Osteoblast (primary cell): ENCODE results near the gene WWP2. TPM values are rescaled to one million over a fixed set of nuclear protein-coding genes. Genes with fewer than 3 reads are reported as not detected.
A peak's percentile ranks its signal among the peaks of the same experiment; 100 is the strongest.

Source experiments
- DNase-seq: peaks from one replicate; pipeline ENCODE4 v3.0.0; 2011; ENCODE audit warnings: low spot score, mixed read lengths; ENCODE audit not compliant: insufficient read length; ENCODE audit errors: missing footprints
- H2AFZ ChIP-seq: 2 replicates; pipeline ENCODE4 v1.6.0; 2011; ENCODE audit warnings: mild to moderate bottlenecking, low read length
- H3K27ac ChIP-seq: 2 replicates; pipeline ENCODE4 v1.5.1; 2011; ENCODE audit warnings: mild to moderate bottlenecking, low read depth, low read length, moderate library complexity
- H3K27me3 ChIP-seq: 2 replicates; pipeline ENCODE4 v1.6.0; 2012; ENCODE audit warnings: mild to moderate bottlenecking, control low read depth, inconsistent platforms, low read length, moderate library complexity; ENCODE audit not compliant: insufficient read depth
- H3K36me3 ChIP-seq: 2 replicates; pipeline ENCODE4 v1.5.1; 2011; ENCODE audit warnings: mild to moderate bottlenecking, low read length, control low read depth, moderate library complexity; ENCODE audit not compliant: insufficient read depth
- H3K4me1 ChIP-seq: 2 replicates; pipeline ENCODE4 v1.5.1; 2011; ENCODE audit warnings: mild to moderate bottlenecking, low read length, control low read depth, moderate library complexity; ENCODE audit not compliant: insufficient read depth
- H3K4me2 ChIP-seq: 2 replicates; pipeline ENCODE4 v1.6.0; 2011; ENCODE audit warnings: mild to moderate bottlenecking, low read length; ENCODE audit not compliant: insufficient read depth
- H3K4me3 ChIP-seq: fragments of 200-600 bp; sonication (generic); 3 replicates; pipeline ENCODE4 v1.5.1; 2012; ENCODE audit warnings: mild to moderate bottlenecking, low read length, inconsistent platforms; ENCODE audit not compliant: insufficient read depth
- H3K79me2 ChIP-seq: 2 replicates; pipeline ENCODE4 v1.6.0; 2012; ENCODE audit warnings: mild to moderate bottlenecking, low read length, control low read depth, inconsistent platforms; ENCODE audit not compliant: insufficient read depth
- H3K9me3 ChIP-seq: 2 replicates; pipeline ENCODE4 v1.5.1; 2011; ENCODE audit warnings: low read depth, low read length, control low read depth
- H4K20me1 ChIP-seq: 2 replicates; pipeline ENCODE4 v1.6.0; 2012; ENCODE audit warnings: mild to moderate bottlenecking, low read length, control low read depth; ENCODE audit not compliant: insufficient read depth
- CTCF ChIP-seq: IDR thresholded peaks from 2 replicates; pipeline ENCODE4 v1.5.1; 2011; ENCODE audit warnings: mild to moderate bottlenecking, low read depth, low read length, moderate library complexity; ENCODE audit errors: extremely low read depth
- total RNA-seq: library from RNA; depleted of rRNA; stranded (reverse); fragments of >200 nt; gene quantifications from 2 replicates; pipeline ENCODE4 v1.2.3, GENCODE V29; 2012

WWP2 gene
- total RNA-seq, 1 donor, result 46.7 TPM

- no peak for DNase-seq
- H3K27me3 ChIP-seq, result no peaks in the 10 kb centered on the region
- H4K20me1 ChIP-seq, result no peaks in the 10 kb centered on the region
- no peaks in the 10 kb centered on the region for H3K9me3 ChIP-seq
- TF ChIP-seq CTCF, result no peak
- no peak overlapping the region for H2AFZ ChIP-seq
- no peak overlapping the region for H3K4me3 ChIP-seq
- no peaks in the 10 kb centered on the region for H3K79me2 ChIP-seq
- no peak overlapping the region for H3K4me2 ChIP-seq
- H3K4me1 ChIP-seq, result peaks cover 6% of the 10 kb centered on the region
- no peaks in the 10 kb centered on the region for H3K36me3 ChIP-seq
- no peak overlapping the region for H3K27ac ChIP-seq
Observed at GRCh38 chr16:69831212-69832123, 69.3 kb downstream of the WWP2 start.

- H3K4me1 ChIP-seq, result peaks cover 6% of the 10 kb centered on the region
- H2AFZ ChIP-seq, result peak overlapping the region; percentile 32
- H4K20me1 ChIP-seq, result no peaks in the 10 kb centered on the region
- no peaks in the 10 kb centered on the region for H3K27me3 ChIP-seq
- no peak overlapping the region for H3K4me3 ChIP-seq
- no peak for TF ChIP-seq CTCF
- H3K9me3 ChIP-seq, result no peaks in the 10 kb centered on the region
- H3K27ac ChIP-seq, result no peak overlapping the region
- no peak overlapping the region for H3K4me2 ChIP-seq
- H3K36me3 ChIP-seq, result no peaks in the 10 kb centered on the region
- no peaks in the 10 kb centered on the region for H3K79me2 ChIP-seq
- no peak for DNase-seq
Observed at GRCh38 chr16:69833357-69834282, 71.5 kb downstream of the WWP2 start.

GRCh38 chr16:69834807-69835466 is 72.8 kb downstream of the WWP2 start:
- Histone ChIP-seq H2AFZ (no peak overlapping the region), H3K27ac (no peak overlapping the region), H3K27me3 (no peaks in the 10 kb centered on the region), H3K4me2 (no peak overlapping the region), H3K4me3 (no peak overlapping the region), H4K20me1 (no peaks in the 10 kb centered on the region), H3K4me1 (peaks cover 6% of the 10 kb centered on the region), H3K36me3 (no peaks in the 10 kb centered on the region), H3K79me2 (no peaks in the 10 kb centered on the region), H3K9me3 (no peaks in the 10 kb centered on the region)
- DNase-seq, result no peak
- TF ChIP-seq CTCF, result no peak
